GM19043 (cell line): Measurements from ENCODE around the gene BCL11B.

ENCODE experiments used
- ATAC-seq: cut with Tn5 transposase; IDR thresholded peaks from one replicate; pipeline ENCODE4 v1.9.1; 2021; ENCODE audit warnings: low read depth; ENCODE audit not compliant: unreplicated experiment

Gene BCL11B

GRCh38 chr14:99203801-99204200 lies 68.2 kb downstream of the BCL11B start:
- no peak for ATAC-seq

- no peak for ATAC-seq
These were observed 68.9 kb downstream of the BCL11B start for GRCh38 chr14:99203080-99203479.

- no peak for ATAC-seq
These were observed 69.5 kb downstream of the BCL11B start for GRCh38 chr14:99202516-99202915.

GRCh38 chr14:99201351-99202073 lies 70.5 kb downstream of the BCL11B start:
- ATAC-seq, result no peak

GRCh38 chr14:99200654-99201005 lies 71.4 kb downstream of the BCL11B start:
- no peak for ATAC-seq

- ATAC-seq, result no peak
These were observed 71.9 kb downstream of the BCL11B start for GRCh38 chr14:99199846-99200653.

- ATAC-seq, result no peak
These were observed 73.1 kb downstream of the BCL11B start for GRCh38 chr14:99198746-99199502.

GRCh38 chr14:99196310-99196650 lies 75.7 kb downstream of the BCL11B start:
- no peak for ATAC-seq

GRCh38 chr14:99195602-99196309 lies 76.2 kb downstream of the BCL11B start:
- ATAC-seq, result no peak

GRCh38 chr14:99194736-99195135 lies 77.3 kb downstream of the BCL11B start:
- no peak for ATAC-seq

- ATAC-seq, result no peak
These were observed 77.9 kb downstream of the BCL11B start for GRCh38 chr14:99194136-99194535.

GRCh38 chr14:99192830-99193229 lies 79.2 kb downstream of the BCL11B start:
- ATAC-seq, result no peak

- no peak for ATAC-seq
These were observed 79.9 kb downstream of the BCL11B start for GRCh38 chr14:99192028-99192621.

GRCh38 chr14:99191395-99192027 lies 80.5 kb downstream of the BCL11B start:
- ATAC-seq, result no peak

GRCh38 chr14:99190696-99191394 lies 81.2 kb downstream of the BCL11B start:
- no peak for ATAC-seq

- no peak for ATAC-seq
These were observed 82.7 kb downstream of the BCL11B start for GRCh38 chr14:99189201-99189801.

- no peak for ATAC-seq
These were observed 83.2 kb downstream of the BCL11B start for GRCh38 chr14:99188731-99189191.

- ATAC-seq, result no peak
These were observed 84.1 kb downstream of the BCL11B start for GRCh38 chr14:99187858-99188257.
